ENCODE measurements around the gene HEATR1.
"Not testable (repeated sequence)": the region's sequence is repeated elsewhere in the genome, so short reads cannot be mapped to it uniquely, and the experiment has no call there.

Gene HEATR1

GRCh38 chr1:236578661-236579060 lies 25.7 kb downstream of the HEATR1 start:
- no peak overlapping the region for H3K27ac ChIP-seq
- TF ChIP-seq CTCF (conservative IDR thresholded peaks at IDR 0.05) = no peak

DNA sequence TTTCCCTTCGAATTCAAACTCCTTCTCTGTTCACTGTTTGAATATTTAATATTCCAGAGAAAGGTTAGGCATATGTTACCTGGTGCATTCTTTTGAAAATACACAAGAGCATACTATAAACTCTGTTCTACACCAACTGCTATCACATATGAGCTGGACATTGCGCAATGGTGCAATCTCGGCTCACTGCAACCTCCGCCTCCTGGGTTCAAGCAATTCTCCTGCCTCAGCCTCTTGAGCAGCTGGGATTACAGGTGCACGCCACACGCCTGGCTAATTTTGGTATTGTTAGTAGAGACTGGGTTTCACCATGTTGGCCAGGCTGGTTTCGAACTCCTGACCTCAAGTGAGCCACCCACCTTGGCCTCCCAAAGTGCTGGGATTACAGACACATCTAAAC lies 27.3 kb downstream of the HEATR1 start:
- not testable (repeated sequence) for H3K27ac ChIP-seq

DNA sequence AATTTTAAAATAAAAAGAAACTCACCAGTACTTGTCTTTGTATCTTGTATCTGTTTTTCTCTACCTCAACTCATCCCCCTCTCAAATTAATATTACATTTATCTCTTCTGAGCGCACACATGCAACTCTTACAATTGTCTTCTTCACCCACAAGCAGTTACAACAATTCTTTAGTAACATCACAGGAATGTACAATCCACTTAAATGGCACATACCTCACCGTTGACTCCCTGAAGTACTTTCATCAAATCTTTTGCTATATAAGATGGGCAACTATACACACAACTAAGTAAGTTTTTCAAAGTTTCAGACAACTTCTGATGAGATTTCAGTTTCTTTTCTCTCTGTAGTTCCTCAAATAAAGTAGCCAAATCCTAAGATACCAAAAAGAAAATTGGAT lies 28.3 kb downstream of the HEATR1 start:
- TF ChIP-seq CTCF (conservative IDR thresholded peaks at IDR 0.05) = no peak
- H3K27ac ChIP-seq = no peak overlapping the region

- TF ChIP-seq CTCF (conservative IDR thresholded peaks at IDR 0.05) = no peak
- H3K27ac ChIP-seq = no peak overlapping the region
Measured at GRCh38 chr1:236575523-236575922, 28.8 kb downstream of the HEATR1 start.

GRCh38 chr1:236568285-236568894 lies 35.9 kb downstream of the HEATR1 start:
- H3K27ac ChIP-seq = no peak overlapping the region
- TF ChIP-seq CTCF (conservative IDR thresholded peaks at IDR 0.05) = no peak

DNA sequence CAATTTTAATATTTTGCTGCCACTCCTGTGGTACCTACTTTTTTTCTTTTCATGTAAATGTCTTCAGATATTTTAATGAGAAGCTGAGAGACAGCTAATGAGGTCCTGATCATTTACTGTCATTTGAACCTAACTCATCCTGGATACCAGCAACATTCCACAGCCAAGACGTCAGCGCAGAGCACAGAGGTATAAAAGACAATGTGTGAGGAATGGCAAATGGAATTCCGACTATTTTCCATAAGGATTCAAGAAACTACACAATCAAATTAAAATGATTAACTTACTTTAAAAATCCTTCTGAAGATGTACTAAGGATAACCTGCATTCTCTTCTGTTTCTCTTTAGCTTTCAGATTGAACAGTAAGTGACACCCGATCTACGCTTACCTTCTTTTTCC lies 38.8 kb downstream of the HEATR1 start:
- H3K27ac ChIP-seq = no peak overlapping the region

DNA sequence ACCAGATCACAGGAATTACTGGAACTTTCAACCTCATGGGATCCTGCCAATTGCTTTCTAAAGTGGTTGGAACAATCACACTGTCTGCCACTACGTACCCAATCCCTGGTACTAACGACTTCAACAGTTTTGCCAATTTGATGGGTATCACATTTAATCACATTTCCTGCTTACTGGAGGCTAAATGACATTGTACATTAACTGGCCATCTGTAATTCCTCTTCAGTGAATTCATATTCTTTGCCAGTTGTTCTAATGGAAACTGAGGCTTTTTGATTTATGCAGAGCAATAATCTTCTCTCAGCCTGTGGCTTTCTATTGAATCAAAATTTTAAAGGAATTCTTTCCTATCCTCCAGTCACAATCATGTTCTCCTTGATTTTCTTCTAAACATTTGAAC lies 42.3 kb downstream of the HEATR1 start:
- no peak overlapping the region for H3K27ac ChIP-seq
- TF ChIP-seq CTCF (conservative IDR thresholded peaks at IDR 0.05) = no peak

More for the DNA sequence above, 38.8 kb downstream of the HEATR1 start:
- no peak for TF ChIP-seq CTCF (conservative IDR thresholded peaks at IDR 0.05)

DNA sequence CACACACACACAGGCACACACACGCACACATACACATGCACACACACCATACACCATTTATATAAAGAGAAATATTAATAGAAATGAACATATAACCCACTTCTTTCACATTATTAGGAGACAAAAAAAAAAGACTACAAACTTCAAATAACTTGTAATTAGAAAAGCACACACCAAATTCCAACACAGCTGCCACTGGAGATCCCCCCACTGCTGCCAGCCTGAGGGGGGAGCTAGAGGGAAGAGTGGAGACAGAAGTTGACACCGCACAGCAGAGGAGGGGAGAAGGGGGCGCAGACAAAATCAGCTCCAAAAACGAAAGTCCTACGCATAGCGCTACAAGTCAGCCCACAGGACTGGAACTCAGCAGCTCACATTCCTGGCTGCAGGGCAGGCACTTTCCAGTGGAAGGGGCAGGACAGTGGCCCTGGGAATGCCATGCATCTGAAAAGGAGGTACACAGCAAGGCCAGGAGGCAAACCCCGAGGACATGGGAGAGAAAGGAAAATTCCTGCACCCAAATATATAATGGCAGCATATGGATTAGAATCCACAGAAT lies 44.0 kb downstream of the HEATR1 start:
- no peak for TF ChIP-seq CTCF (conservative IDR thresholded peaks at IDR 0.05)

More for the DNA sequence above, 44.0 kb downstream of the HEATR1 start:
- H3K27ac ChIP-seq = no peak overlapping the region

Measured in VCaP (cell line).